ENCODE results near the gene EEF2KMT. TPM values are rescaled to one million over a fixed set of nuclear protein-coding genes. Genes with fewer than 3 reads are reported as not detected.
"Not testable (repeated sequence)": the region's sequence is repeated elsewhere in the genome, so short reads cannot be mapped to it uniquely, and the experiment has no call there.

Gene EEF2KMT
- total RNA-seq, 2 experiments from 2014 or later: 23.4 to 25.5 TPM

- no peak within 1 kb of the TSS for H3K4me3 Mint-ChIP-seq
- no peak within 1 kb of the TSS for H3K27ac Mint-ChIP-seq
- no peaks in the 10 kb centered on the region for H3K9me3 Mint-ChIP-seq
- no peaks in the 10 kb centered on the region for H3K27me3 Mint-ChIP-seq
- H3K36me3 Mint-ChIP-seq: no peaks in the 10 kb centered on the region
- DNase-seq: no peak
- peaks cover under 1% of the 10 kb centered on the region for H3K4me1 Mint-ChIP-seq
Observed at GRCh38 chr16:5065813-5066212, 31.8 kb downstream of the EEF2KMT start, which contains the start of gene C16orf89. Gene C16orf89 (minus strand): TSS chr16:5065956. CDS start chr16:5065908, 48 bp downstream.

DNA sequence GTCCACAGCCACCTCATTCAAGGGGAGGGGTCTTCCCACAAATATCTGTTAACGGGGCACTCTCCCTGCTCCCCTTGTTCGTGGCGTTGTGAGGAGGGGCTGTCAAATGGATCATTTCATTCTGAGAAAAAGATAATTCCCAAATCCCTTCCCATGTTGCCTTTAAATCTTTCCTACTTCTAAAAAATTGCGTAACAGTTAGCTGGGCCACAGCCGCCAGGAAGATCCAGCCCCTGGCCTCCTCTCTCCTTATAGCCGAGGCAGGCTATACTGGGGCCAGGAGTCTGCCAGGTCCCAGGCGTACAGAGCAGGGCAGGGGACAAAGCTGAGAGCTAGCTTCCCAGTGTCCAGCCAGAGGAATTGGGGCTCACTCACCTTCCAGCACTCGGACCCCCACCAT, 32.3 kb downstream of the EEF2KMT start:
- no peaks in the 10 kb centered on the region for H3K9me3 Mint-ChIP-seq
- no peaks in the 10 kb centered on the region for H3K36me3 Mint-ChIP-seq
- no peaks in the 10 kb centered on the region for H3K4me1 Mint-ChIP-seq
- no peak for DNase-seq
- H3K4me3 Mint-ChIP-seq: no peak overlapping the region
- H3K27ac Mint-ChIP-seq: no peak overlapping the region
- H3K27me3 Mint-ChIP-seq: no peaks in the 10 kb centered on the region

DNA sequence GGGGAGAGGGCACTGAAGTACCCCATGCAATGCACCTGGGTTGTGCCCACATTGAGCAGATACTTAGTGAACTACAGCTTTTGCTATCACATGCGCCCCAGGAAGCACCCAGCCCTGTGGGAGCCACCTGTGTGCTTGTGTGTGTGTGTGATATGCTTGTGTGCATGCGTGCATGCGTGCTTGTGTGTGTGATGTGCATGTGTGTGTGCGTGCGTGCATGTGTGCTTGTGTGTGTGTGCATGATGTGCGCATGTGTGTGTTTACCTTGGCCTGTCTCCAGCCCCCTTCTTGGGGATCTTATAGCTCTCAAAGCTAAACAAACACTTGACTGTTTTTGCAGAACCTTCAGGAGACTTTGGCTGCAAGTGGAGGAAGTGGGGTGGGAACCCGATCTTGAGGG, 32.7 kb downstream of the EEF2KMT start:
- no peaks in the 10 kb centered on the region for H3K27me3 Mint-ChIP-seq
- no peaks in the 10 kb centered on the region for H3K9me3 Mint-ChIP-seq
- no peak for DNase-seq
- no peaks in the 10 kb centered on the region for H3K36me3 Mint-ChIP-seq
- no peaks in the 10 kb centered on the region for H3K4me1 Mint-ChIP-seq
- no peak overlapping the region for H3K4me3 Mint-ChIP-seq
- H3K27ac Mint-ChIP-seq: no peak overlapping the region

DNA sequence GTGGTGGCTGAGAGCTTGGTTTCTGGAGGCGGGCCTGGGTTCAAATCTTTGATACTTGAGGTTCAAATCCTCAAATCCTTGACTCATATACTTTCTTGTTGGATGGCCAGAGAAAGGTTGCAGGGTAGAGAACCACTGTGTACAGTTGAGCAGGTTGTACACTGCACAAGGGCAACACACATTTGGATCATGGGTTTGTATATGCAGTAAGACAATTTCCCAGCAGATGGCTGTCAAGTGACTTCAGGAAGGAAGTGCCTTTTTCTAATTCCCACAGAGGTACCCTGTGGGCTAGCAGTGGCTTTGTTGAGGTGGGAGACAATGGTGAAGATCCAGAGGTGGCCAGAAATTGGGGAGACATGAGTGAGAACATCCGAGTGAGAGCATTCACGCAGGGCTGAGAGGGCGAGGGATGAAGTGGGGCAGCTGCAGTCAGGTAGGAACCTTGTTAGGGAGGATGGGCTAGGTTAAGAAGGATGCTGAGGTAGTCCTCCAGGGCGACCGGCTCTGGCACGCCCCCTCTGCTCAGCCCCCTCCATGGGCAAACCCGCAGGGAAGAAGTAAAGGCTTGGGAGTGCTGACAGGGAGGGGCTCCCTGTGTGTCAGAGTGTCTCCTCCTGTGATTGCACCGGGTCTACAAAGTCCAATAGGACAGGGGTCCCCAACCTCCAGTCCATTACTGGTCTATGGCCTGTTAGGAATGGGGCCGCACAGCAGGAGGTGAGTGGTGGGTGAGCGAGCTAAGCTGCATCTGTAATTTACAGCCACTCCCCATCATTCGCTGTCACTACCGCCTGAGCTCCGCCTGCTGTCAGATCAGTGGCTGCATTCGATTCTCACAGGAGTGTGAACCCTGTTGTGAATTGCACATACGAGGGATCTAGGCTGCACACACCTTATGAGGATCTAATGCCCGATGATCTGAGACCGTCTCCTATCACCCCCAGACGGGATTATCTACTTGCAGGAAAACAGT, 34.5 kb downstream of the EEF2KMT start:
- H3K27me3 Mint-ChIP-seq: no peaks in the 10 kb centered on the region
- H3K36me3 Mint-ChIP-seq: no peaks in the 10 kb centered on the region
- no peak overlapping the region for H3K4me3 Mint-ChIP-seq
- H3K4me1 Mint-ChIP-seq: no peaks in the 10 kb centered on the region
- no peaks in the 10 kb centered on the region for H3K9me3 Mint-ChIP-seq
- H3K27ac Mint-ChIP-seq: no peak overlapping the region
- DNase-seq: no peak

- Mint-ChIP-seq H3K36me3 (no peaks in the 10 kb centered on the region), H3K4me3 (no peak overlapping the region), H3K9me3 (no peaks in the 10 kb centered on the region), H3K4me1 (no peaks in the 10 kb centered on the region), H3K27me3 (no peaks in the 10 kb centered on the region), H3K27ac (no peak overlapping the region)
- no peak for DNase-seq
Observed at GRCh38 chr16:5062051-5062450, 35.5 kb downstream of the EEF2KMT start.

- Mint-ChIP-seq H3K27ac (no peak overlapping the region), H3K9me3 (no peaks in the 10 kb centered on the region), H3K4me3 (no peak overlapping the region), H3K4me1 (peaks cover 2% of the 10 kb centered on the region), H3K36me3 (no peaks in the 10 kb centered on the region), H3K27me3 (no peaks in the 10 kb centered on the region)
- DNase-seq: no peak
Observed at GRCh38 chr16:5060073-5060641, 37.4 kb downstream of the EEF2KMT start.

- no peaks in the 10 kb centered on the region for H3K9me3 Mint-ChIP-seq
- no peak for DNase-seq
- H3K27me3 Mint-ChIP-seq: no peaks in the 10 kb centered on the region
- peaks cover 2% of the 10 kb centered on the region for H3K4me1 Mint-ChIP-seq
- no peak overlapping the region for H3K27ac Mint-ChIP-seq
- H3K4me3 Mint-ChIP-seq: no peak overlapping the region
- H3K36me3 Mint-ChIP-seq: no peaks in the 10 kb centered on the region
Observed at GRCh38 chr16:5059386-5060072, 38.1 kb downstream of the EEF2KMT start.

DNA sequence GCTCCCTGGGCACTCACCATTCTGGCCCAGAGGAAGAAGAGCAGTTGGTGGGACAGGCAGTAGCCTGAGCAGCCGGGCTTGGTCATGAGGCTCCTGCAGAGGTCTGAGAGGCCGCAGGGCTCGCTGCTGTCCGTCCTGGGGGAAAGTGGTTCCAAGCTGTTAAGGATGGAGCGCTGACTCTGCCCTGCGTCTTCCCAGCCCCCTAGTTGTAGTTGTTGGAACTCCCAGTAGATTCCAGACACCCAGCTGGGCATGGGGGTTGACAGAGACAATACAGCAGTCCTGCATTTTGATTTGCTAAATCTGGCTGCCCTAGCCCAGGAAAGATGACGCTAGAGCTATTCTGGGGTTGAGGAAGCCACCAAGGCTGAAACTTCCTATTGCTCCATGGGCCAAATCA, 39.1 kb downstream of the EEF2KMT start:
- Mint-ChIP-seq H3K4me3 (no peak overlapping the region), H3K27me3 (no peaks in the 10 kb centered on the region), H3K36me3 (no peaks in the 10 kb centered on the region), H3K27ac (no peak overlapping the region), H3K9me3 (no peaks in the 10 kb centered on the region), H3K4me1 (peaks cover 2% of the 10 kb centered on the region)
- DNase-seq: no peak

GRCh38 chr16:5056352-5056751, 41.2 kb downstream of the EEF2KMT start:
- Mint-ChIP-seq H3K36me3 (no peaks in the 10 kb centered on the region), H3K27me3 (no peaks in the 10 kb centered on the region), H3K4me3 (no peak overlapping the region), H3K4me1 (peaks cover 2% of the 10 kb centered on the region), H3K27ac (no peak overlapping the region), H3K9me3 (no peaks in the 10 kb centered on the region)
- peak; percentile 64 for DNase-seq

DNA sequence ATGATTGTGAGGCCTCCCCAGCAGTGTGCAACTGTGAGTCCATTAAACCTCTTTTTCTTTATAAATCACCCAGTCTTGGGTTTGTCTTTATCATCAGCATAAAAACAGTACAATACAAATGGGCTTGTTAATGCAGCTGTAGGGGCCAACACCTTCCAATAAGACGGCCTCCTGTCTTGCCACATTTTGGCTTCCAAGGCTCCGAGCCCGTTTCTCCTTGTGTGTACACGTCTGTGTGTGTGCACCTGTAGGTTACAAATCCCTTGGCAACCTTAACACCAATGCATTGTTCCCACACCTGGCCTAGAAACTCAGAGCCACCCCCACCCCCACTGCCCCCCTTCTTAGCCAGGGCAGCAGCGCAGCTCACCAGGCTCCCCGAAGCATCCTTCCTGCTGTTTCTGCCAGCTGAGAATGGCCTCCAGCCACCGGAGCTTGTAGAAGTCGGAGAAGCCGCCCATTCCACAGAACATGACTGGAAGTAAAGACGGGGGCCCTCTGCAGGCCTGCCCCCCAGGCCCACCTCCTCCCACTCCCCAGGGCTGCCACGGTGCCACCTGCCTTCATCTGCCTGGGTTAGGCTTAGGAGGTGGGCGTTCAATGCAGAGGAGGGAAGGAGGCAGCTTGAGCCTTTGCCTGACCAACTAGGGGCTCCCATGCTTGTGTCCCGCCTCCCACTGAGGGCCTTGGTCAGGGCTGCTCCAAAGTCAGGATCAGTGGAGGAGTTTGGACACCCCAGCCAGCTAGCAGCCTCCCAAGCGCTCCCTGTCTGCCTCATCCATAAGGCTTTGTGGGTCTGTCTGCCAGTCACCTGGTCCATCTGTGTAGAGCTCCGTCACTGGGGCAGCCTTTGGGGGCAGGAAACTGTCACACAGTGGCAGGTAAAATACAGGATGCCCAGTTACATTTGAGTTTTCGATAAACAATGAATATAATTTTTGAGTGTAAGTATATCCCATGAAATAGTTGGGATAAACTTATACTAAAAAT, 42.4 kb downstream of the EEF2KMT start:
- H3K27me3 Mint-ChIP-seq: no peaks in the 10 kb centered on the region
- H3K4me1 Mint-ChIP-seq: peaks cover 2% of the 10 kb centered on the region
- H3K36me3 Mint-ChIP-seq: no peaks in the 10 kb centered on the region
- no peak overlapping the region for H3K27ac Mint-ChIP-seq
- H3K9me3 Mint-ChIP-seq: peaks cover 3% of the 10 kb centered on the region
- H3K4me3 Mint-ChIP-seq: no peak overlapping the region
- no peak for DNase-seq

GRCh38 chr16:5046914-5047313, 50.7 kb downstream of the EEF2KMT start:
- Mint-ChIP-seq H3K4me1 (no peaks in the 10 kb centered on the region), H3K27ac (no peak overlapping the region), H3K4me3 (no peak overlapping the region), H3K9me3 (peaks cover 8% of the 10 kb centered on the region), H3K36me3 (peaks cover 6% of the 10 kb centered on the region), H3K27me3 (no peaks in the 10 kb centered on the region)
- no peak for DNase-seq

DNA sequence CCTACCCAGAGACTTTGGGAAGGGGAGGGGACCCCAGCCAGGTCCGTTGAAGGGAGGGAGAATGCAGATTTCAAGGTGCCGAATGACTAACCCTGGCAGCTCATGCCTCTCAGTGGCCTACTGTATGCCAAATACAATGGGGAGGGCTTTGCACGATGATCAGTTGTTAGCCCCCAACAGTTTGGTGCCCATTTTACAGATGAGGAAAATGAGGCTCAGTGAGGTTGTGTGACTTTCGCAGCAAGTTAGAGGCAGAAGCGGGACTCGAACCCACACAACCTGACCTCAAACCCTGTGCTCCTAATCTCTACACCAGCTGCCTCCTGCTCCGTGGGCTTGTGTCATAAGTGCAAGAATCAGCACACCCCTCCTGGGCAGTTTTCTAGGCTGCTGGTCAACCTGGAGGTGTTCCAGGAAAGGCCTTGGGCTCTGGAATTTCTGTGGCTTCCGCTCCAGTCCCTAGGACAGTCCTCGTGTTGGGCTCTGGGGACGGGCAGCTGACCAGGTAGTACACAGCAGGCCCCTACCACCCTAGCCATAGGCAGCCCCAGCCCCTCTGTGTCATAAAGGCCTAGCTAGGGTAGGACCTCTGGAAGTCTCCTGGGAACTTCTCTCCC, 52.0 kb downstream of the EEF2KMT start:
- H3K4me3 Mint-ChIP-seq: no peak overlapping the region
- H3K9me3 Mint-ChIP-seq: peaks cover 7% of the 10 kb centered on the region
- no peaks in the 10 kb centered on the region for H3K4me1 Mint-ChIP-seq
- H3K27me3 Mint-ChIP-seq: no peaks in the 10 kb centered on the region
- no peak overlapping the region for H3K27ac Mint-ChIP-seq
- peaks cover 6% of the 10 kb centered on the region for H3K36me3 Mint-ChIP-seq
- DNase-seq: no peak

GRCh38 chr16:5044581-5044980, 53.0 kb downstream of the EEF2KMT start:
- not testable (repeated sequence) for H3K27me3 Mint-ChIP-seq, DNase-seq, H3K9me3 Mint-ChIP-seq, H3K4me3 Mint-ChIP-seq, H3K4me1 Mint-ChIP-seq, H3K27ac Mint-ChIP-seq, H3K36me3 Mint-ChIP-seq

GRCh38 chr16:5044011-5044540, 53.5 kb downstream of the EEF2KMT start:
- no peak for DNase-seq
- Mint-ChIP-seq H3K9me3 (no peaks in the 10 kb centered on the region), H3K4me3 (no peak overlapping the region), H3K27ac (no peak overlapping the region), H3K4me1 (no peaks in the 10 kb centered on the region), H3K36me3 (peaks cover 3% of the 10 kb centered on the region), H3K27me3 (no peaks in the 10 kb centered on the region)
